Islet precursor cell (in vitro differentiated cells): ENCODE measurements around the gene PRKCA.

ENCODE experiments used
- DNase-seq: peaks from one replicate; pipeline ENCODE4 v3.0.0-alpha.2; 2018

PRKCA gene

GRCh38 chr17:66753126-66753920, 450.9 kb downstream of the PRKCA start:
- DNase-seq: no peak

- no peak for DNase-seq
Observed at GRCh38 chr17:66755101-66755943, 452.9 kb downstream of the PRKCA start.

- DNase-seq: no peak
Observed at GRCh38 chr17:66755944-66756290, 453.5 kb downstream of the PRKCA start.

- DNase-seq: no peak
Observed at GRCh38 chr17:66760324-66760723, 457.9 kb downstream of the PRKCA start.

- no peak for DNase-seq
Observed at GRCh38 chr17:66762276-66762675, 459.9 kb downstream of the PRKCA start.

- no peak for DNase-seq
Observed at GRCh38 chr17:66763056-66763455, 460.6 kb downstream of the PRKCA start.

GRCh38 chr17:66764506-66764905, 462.1 kb downstream of the PRKCA start:
- DNase-seq: no peak

- no peak for DNase-seq
Observed at GRCh38 chr17:66767154-66767933, 464.9 kb downstream of the PRKCA start.

- DNase-seq: no peak
Observed at GRCh38 chr17:66769911-66770310, 467.5 kb downstream of the PRKCA start.

- no peak for DNase-seq
Observed at GRCh38 chr17:66772148-66772812, 469.9 kb downstream of the PRKCA start.

- DNase-seq: no peak
Observed at GRCh38 chr17:66775271-66775670, 472.9 kb downstream of the PRKCA start.

- peak; percentile 89 for DNase-seq
Observed at GRCh38 chr17:66775881-66776400, 473.5 kb downstream of the PRKCA start.

GRCh38 chr17:66776999-66777688, 474.7 kb downstream of the PRKCA start:
- DNase-seq: no peak

- DNase-seq: peak; percentile 82
Observed at GRCh38 chr17:66777689-66778225, 475.3 kb downstream of the PRKCA start.

GRCh38 chr17:66778531-66779236, 476.3 kb downstream of the PRKCA start:
- no peak for DNase-seq

GRCh38 chr17:66779237-66779606, 476.8 kb downstream of the PRKCA start:
- DNase-seq: no peak

- DNase-seq: no peak
Observed at GRCh38 chr17:66781135-66781534, 478.7 kb downstream of the PRKCA start.

GRCh38 chr17:66782851-66783250, 480.4 kb downstream of the PRKCA start:
- no peak for DNase-seq

GRCh38 chr17:66783656-66784381, 481.4 kb downstream of the PRKCA start:
- DNase-seq: no peak

GRCh38 chr17:66784621-66785364, 482.4 kb downstream of the PRKCA start:
- DNase-seq: no peak
